Measurements from ENCODE around the gene LYL1.

LYL1 gene

DNA sequence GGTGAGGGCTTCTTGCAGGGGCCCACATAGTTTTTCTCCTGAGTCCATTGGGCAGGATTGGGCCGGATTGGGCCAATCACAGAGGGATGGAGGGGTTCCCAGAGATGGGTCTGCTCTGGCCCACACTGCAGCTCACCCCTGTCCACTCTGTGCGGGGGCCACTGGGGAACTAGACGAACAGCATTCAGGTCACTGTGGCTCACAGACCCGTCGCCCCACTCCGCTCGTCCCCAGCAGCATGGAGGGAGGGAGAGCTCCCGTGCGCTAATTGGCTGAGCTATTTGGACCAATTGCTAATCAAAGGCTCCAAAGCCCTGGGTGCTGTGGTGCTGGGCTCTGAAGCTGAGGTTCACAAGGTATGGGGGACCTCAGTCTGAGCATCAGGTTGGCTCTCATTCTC lies 26.7 kb upstream of the LYL1 start:
- no peak for DNase-seq

DNA sequence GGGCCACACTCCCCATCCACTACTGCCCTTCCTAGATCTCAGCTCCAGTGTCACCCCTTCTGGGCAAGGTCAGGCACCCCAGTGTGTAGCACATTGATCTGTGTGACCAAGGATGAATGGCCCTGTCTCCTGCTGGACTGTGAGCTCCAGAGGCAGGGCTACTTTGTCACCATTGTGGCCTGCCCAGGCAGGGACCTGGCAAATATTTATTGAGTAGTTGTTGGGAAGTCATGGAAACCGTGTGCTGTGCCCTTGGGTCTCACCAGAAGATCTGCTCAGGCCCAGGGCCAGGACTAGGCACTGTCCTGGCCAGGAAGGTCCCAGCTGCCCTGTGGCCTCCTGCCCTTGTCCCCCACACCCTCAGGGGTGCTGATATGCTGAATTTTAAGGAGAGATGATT lies 25.9 kb upstream of the LYL1 start:
- DNase-seq, result no peak

DNA sequence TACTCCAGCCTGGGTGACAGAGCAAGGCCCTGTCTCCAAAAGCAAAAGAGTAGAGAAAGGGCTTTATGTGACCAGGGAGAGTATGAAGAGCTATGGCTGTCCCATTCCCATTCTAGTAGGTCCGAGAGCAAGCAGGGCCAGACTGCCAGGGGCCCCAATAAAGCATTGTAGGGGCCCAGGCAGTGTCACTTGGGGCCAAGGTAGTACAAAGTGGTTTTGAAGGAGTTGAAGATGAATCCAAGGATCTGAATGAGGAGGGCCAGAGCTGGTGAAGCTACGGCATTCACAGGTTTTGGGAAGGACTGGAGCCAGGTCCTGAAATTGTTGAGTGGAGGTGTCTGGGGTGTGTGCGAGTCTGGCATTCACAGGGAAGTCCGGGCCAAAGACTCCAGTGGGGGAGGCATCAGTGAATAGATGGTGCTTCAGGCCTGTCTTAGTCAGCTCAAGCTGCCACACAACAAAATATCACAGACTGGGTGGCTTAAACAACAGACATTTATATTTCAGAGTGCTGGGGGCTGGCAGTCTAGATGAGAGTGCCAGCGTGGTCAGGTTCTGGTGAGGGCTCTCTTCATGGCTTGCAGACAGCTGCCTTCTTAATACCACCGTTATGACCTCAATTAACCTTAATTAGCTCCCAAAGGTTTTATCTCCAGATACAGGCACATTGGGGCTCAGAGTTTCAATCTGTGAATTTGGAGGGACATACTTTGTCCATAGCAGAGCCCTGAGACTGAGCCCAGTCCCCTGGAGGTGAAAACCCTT lies 25.3 kb upstream of the LYL1 start:
- no peak for DNase-seq

GRCh38 chr19:13127051-13127450 lies 24.4 kb upstream of the LYL1 start:
- DNase-seq, result no peak

DNA sequence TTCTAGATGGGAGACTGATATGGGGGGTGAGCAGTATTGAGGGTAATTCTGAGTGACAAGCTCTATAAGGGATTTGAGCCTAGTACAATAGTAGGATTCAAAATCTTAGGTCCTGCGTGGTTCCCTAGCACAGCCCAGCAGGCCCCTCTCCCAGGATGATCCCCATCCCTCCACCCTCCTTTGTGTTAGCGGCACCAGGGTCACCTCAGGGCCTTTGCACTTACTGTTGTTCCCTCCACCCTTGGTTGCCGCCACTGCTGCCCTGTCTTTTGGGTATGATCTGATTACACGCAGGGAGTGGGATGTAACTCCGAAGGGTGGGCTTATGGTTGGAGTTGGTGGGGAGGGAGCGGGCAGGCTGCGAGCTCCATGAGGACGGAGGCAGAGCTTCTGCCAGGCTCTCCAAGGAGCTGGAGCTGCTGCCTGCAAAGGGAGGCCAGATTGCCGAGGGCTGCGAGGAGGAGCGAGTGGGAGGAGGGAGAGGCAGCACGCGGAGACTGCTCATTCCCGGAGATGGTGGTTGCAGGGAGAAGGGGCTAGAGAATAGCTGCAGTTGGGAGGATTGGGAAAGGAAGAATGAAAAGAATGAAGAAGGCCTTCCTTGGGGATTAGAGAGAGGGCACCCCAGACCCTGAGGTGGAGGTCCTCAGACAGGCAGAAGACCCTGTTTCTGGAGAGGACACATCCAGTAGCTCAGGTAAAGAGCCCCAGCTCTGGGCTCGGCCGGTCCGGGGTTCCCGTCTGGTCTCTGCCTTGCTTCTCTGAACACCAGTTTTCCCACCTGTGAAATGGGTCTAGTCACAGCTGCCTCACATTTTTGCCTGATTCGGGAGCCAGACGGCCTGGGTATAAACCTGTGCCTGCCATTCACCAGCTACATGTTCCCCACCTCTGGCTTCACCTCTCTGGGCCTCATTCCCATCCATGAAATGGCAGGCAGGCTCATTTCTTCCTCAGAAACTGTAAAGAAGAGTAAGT lies 20.6 kb upstream of the LYL1 start:
- no peak for DNase-seq

- DNase-seq, result peak in 1 of 5 experiments; percentile 47
Measured at GRCh38 chr19:13122275-13122878, 19.7 kb upstream of the LYL1 start.

DNA sequence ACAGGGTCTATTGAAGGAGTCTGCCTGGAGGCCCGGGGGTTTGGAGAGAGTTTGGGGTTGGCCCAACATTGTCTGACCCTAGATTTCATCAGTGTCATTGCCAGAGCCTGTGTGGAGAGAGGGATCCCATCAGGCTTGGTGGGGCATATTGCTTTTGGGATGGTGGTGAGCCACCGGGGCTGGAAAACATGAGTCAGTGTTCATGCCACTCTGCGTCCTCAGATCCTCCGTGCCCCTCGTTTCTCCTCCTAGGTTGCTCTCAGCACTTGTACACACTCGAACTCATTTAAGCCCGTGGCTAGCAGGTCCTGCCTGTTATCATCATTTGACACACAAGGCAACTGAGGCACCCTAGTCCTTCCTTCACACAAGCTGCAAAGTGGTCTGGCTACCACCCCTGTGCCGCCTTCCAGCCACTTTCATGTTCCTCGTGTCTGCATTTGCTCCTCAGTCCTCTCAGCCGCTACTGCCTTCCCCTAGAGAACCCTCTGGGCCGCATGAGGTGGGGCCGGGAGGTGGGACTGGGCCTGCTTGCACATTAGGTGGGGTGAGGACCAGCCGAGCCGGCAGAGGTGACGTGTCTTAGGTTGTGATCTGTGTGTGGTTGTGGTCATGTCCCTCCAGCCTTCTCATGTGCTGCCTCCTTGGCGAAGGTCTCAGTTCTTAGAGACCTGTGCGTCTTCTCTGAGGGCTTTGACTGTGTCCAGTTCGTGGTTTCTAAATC lies 19.1 kb upstream of the LYL1 start:
- DNase-seq, result peak in 1 of 5 experiments; percentile 27

GRCh38 chr19:13120817-13121216 lies 18.2 kb upstream of the LYL1 start:
- DNase-seq, result no peak

- DNase-seq, result no peak
Measured at GRCh38 chr19:13120031-13120430, 17.4 kb upstream of the LYL1 start.

DNA sequence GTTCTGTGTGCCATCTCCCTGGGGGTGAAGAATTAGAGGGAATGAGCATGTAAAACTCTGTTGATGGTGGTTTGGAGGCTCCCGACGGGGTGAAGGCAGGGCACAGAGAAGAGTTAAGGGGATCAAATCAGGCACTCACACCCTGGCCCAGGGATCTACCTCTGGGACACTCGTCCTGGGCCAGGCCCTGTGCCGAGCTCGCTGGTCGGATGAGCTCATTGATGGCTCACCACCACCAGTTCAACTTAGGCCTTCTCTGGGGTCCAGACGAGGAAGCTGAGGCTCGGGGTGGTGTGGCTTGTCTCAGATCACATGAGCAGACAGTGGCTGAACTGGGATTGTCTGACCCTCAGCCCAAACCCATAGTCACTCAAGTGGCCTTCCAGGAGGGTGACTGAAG lies 17.0 kb upstream of the LYL1 start:
- no peak for DNase-seq

DNA sequence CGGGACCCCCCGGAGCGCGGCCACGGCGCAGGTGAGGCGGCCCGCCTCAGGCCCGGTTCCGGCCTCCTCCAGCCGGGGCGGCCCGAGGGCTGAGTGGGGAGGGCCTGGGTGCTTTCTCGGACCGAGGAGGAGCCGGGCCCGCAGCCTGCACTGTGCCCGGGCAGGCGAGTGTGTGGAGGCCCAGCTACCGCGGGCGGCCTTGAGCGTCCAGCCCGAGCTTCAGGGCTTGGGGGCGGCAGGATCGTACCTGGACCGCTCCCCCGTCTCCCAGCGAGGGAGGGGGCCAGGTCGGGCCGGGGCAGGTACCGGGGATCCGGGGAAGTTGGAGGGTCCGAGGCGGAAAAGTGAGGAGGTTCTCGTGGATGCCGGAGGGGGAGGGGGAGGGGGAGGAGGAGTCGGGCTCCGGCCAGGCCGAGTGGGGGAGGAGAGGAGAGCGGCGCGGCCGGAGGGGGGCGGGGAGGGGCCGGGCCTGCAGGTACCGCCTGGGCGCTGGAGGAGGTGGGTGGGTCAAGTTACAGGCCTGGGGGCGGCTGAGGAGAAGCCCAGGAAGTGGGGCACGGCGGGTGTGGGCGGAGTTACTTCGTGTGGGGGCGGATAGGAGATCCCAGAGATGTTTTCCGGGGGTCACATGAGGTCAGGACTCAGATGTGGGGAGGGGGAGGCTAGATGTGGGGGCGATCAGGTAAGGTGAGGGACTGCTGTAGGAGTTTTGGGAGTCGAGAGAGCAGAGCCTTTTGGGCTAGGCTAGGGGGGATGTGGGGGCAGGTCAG lies 16.0 kb upstream of the LYL1 start:
- peak in 1 of 5 experiments; percentile 51 for DNase-seq

- DNase-seq, result peak; percentile 80 to 94 (median 82)
Measured at GRCh38 chr19:13117772-13118423, 15.2 kb upstream of the LYL1 start, which contains the start of gene NACC1. Gene NACC1, plus strand, starts transcription at chr19:13118264. Its CDS starts 16,944 bp downstream, at chr19:13135208.

DNA sequence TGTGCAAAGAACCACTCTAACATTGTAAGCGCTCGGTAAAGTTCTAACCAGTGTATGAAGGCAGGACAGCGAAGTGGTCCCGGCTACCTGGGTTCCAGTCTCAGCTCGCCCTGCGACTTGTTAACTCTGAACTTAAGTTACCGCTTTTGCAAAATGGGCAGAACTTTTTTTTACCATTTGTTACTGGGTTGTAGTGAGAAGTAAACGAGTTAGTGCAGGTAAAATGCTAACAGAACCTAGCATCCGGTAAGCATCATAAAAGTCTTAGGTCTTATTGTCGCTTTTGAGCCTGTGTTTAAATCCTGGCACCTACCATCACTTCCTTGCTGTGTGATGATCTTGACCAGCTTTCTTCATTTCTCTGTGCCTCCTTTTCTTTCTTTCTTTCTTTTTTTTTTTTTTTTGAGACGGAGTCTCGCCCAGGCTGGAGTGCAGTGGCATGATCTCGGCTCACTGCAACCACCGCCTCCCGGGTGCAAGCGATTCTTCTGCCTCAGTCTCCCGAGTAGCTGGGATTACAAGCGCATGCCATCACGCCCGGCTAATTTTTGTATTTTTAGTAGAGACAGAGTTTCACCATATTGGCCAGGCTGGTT lies 14.6 kb upstream of the LYL1 start:
- DNase-seq, result peak in 2 of 5 experiments; percentile 30 to 51

GRCh38 chr19:13116282-13117175 lies 13.9 kb upstream of the LYL1 start, which contains the start of gene TRMT1:
Gene TRMT1, minus strand, starts transcription at chr19:13116740. Its CDS starts 341 bp downstream, at chr19:13116399.
- DNase-seq, result peak; percentile 74 to 92 (median 84)

DNA sequence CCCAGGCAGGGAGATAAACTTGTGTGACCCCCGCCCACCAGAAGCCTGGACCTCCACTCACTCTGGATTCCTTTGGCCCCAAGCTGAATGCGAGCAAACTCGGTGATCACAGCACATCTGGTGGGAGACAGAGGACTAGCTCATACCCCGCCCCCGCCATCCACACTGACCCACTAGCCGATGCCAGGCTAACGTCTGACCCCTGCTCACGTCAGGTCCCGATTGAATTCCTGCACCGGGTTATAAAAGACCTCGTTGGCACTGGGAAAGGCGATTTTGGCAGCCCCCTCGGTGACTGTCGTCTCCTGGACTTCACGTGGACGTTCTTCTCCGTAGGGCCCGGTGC lies 13.3 kb upstream of the LYL1 start:
- DNase-seq, result no peak

- DNase-seq, result no peak
Measured at GRCh38 chr19:13112555-13112954, 9.9 kb upstream of the LYL1 start.

- no peak for DNase-seq
Measured at GRCh38 chr19:13110099-13110610, 7.5 kb upstream of the LYL1 start.

DNA sequence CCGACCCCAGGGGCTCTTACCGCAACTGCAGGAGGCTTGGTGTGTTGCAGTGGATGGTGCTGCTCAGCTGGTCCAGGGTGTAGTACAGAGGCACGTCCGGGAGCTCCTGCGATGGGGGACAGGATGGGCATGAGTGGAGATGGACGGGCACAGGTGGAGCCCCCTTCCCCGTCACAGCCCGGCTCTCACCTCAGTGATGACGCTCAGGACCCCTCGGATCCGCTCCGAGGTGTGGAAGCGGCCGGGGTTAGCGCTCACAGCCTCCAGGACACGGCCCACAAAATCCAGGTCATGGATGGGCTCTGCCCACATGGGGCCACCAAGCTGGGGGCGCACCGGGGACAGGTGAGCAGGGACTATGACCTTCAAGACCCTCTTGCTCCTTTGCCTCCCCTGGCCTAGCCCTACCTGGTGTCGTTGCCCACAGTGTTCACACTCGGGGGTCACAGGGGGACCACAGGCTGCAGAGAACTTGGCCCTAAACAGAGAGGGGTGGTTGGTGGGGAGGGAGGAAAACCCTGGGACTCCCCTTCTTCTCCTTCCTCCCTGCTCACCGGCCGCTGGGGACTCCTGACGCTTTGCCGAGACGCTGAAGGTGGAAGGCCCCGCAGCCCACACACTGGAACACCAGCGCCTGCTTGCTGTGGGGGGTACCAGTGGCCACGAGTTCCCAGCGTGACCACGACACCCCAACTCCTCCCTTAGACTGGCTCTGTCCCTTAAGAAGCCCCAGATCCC lies 6.9 kb upstream of the LYL1 start:
- DNase-seq, result no peak

All from T-helper 2 cell (primary cell).